Measurements from ENCODE around the gene REV3L. TPM values are rescaled to one million over a fixed set of nuclear protein-coding genes. Genes with fewer than 3 reads are reported as not detected.

Gene REV3L
- polyA plus RNA-seq, 1 of the 3 experiments (the other 2 are of a cell fraction): 7.3 TPM

DNA sequence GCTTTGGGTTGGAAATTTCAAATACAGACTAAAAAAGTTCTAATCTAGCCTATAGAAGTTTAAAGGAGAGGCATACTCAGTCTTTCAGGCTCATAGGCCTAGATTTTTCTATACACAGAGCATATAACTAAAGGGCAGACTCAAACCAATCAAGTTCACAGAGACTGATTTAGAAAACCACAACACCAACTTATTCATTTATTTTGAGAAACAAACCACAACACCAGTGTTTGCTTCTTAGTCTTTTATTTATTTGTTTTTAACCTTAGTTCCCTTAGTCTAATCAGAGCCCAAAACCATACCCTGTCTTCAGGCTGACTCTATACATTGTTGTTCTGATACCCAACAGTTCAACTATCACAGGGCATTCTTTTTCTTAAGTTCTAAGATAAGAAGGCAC lies 103.7 kb downstream of the REV3L start:
- CTCF ChIA-PET: interaction anchor here (0.7 kb wide), 1 partner anchor 433 kb away, joined by 3 read pairs; no protein-coding TSS in a partner anchor
- no peaks in the 10 kb centered on the region for H3K9me2 ChIP-seq
- TF ChIP-seq JUND (IDR thresholded peaks at IDR 0.05): no peak
- no peak for TF ChIP-seq EZH2phosphoT487 (IDR thresholded peaks at IDR 0.05; ENCODE audit: borderline replicate concordance, low read depth)
- no peak for TF ChIP-seq TCF12 (IDR thresholded peaks at IDR 0.05)
- TF ChIP-seq, protein P1, sequence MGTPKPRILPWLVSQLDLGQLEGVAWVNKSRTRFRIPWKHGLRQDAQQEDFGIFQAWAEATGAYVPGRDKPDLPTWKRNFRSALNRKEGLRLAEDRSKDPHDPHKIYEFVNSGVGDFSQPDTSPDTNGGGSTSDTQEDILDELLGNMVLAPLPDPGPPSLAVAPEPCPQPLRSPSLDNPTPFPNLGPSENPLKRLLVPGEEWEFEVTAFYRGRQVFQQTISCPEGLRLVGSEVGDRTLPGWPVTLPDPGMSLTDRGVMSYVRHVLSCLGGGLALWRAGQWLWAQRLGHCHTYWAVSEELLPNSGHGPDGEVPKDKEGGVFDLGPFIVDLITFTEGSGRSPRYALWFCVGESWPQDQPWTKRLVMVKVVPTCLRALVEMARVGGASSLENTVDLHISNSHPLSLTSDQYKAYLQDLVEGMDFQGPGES (IDR thresholded peaks at IDR 0.05; ENCODE audit: low read depth, low read length): no peak
- TF ChIP-seq FOXM1 (IDR thresholded peaks at IDR 0.05; ENCODE audit: low read depth): no peak
- TF ChIP-seq MEF2A (IDR thresholded peaks at IDR 0.05; ENCODE audit: borderline replicate concordance, low read depth): no peak
- TF ChIP-seq, protein P2, sequence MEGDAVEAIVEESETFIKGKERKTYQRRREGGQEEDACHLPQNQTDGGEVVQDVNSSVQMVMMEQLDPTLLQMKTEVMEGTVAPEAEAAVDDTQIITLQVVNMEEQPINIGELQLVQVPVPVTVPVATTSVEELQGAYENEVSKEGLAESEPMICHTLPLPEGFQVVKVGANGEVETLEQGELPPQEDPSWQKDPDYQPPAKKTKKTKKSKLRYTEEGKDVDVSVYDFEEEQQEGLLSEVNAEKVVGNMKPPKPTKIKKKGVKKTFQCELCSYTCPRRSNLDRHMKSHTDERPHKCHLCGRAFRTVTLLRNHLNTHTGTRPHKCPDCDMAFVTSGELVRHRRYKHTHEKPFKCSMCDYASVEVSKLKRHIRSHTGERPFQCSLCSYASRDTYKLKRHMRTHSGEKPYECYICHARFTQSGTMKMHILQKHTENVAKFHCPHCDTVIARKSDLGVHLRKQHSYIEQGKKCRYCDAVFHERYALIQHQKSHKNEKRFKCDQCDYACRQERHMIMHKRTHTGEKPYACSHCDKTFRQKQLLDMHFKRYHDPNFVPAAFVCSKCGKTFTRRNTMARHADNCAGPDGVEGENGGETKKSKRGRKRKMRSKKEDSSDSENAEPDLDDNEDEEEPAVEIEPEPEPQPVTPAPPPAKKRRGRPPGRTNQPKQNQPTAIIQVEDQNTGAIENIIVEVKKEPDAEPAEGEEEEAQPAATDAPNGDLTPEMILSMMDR (IDR thresholded peaks at IDR 0.05): no peak
- no peak for TF ChIP-seq FOSL2 (IDR thresholded peaks at IDR 0.05; ENCODE audit: borderline replicate concordance, low read depth)
- no peak for TF ChIP-seq TAF1 (IDR thresholded peaks at IDR 0.05; ENCODE audit: borderline replicate concordance, low read depth, low read length)
- TF ChIP-seq, protein P3, sequence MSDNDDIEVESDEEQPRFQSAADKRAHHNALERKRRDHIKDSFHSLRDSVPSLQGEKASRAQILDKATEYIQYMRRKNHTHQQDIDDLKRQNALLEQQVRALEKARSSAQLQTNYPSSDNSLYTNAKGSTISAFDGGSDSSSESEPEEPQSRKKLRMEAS (IDR thresholded peaks at IDR 0.05; ENCODE audit: low read depth): no peak
- no peak for TF ChIP-seq RAD21 (IDR thresholded peaks at IDR 0.05; ENCODE audit: low read length)
- TF ChIP-seq CHD2 (IDR thresholded peaks at IDR 0.05; ENCODE audit: low read length, partially characterized antibody): no peak
- no peak for TF ChIP-seq POLR2AphosphoS5 (IDR thresholded peaks at IDR 0.05; ENCODE audit: low read depth, low read length)
- no peak for TF ChIP-seq NFIC (IDR thresholded peaks at IDR 0.05; ENCODE audit: borderline replicate concordance)
- no peak for TF ChIP-seq ELF1 (IDR thresholded peaks at IDR 0.05)
- TF ChIP-seq GABPA (IDR thresholded peaks at IDR 0.05; ENCODE audit: low read depth): no peak
- TF ChIP-seq RCOR1 (IDR thresholded peaks at IDR 0.05; ENCODE audit: low read length): no peak
- TF ChIP-seq, protein P4, sequence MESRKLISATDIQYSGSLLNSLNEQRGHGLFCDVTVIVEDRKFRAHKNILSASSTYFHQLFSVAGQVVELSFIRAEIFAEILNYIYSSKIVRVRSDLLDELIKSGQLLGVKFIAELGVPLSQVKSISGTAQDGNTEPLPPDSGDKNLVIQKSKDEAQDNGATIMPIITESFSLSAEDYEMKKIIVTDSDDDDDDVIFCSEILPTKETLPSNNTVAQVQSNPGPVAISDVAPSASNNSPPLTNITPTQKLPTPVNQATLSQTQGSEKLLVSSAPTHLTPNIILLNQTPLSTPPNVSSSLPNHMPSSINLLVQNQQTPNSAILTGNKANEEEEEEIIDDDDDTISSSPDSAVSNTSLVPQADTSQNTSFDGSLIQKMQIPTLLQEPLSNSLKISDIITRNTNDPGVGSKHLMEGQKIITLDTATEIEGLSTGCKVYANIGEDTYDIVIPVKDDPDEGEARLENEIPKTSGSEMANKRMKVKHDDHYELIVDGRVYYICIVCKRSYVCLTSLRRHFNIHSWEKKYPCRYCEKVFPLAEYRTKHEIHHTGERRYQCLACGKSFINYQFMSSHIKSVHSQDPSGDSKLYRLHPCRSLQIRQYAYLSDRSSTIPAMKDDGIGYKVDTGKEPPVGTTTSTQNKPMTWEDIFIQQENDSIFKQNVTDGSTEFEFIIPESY (IDR thresholded peaks at IDR 0.05; ENCODE audit: borderline replicate concordance, low read depth): no peak
- H3K79me2 ChIP-seq (ENCODE audit: insufficient read depth): no peaks in the 10 kb centered on the region
- H4K20me1 ChIP-seq (ENCODE audit: insufficient read depth): no peaks in the 10 kb centered on the region
- no peak overlapping the region for H3K27ac ChIP-seq (ENCODE audit: low read depth in 2 of 2, low read length in 1 of 2)
- H3K27me3 ChIP-seq (ENCODE audit: insufficient read depth): no peaks in the 10 kb centered on the region
- no peaks in the 10 kb centered on the region for H3K4me1 ChIP-seq (ENCODE audit: control insufficient read depth in 1 of 2, insufficient read depth in 2 of 2, low read depth in 1 of 2, low read length in 1 of 2)
- POLR2A ChIA-PET: no interaction called here
- H2AFZ ChIP-seq (ENCODE audit: low read depth): no peak overlapping the region
- H3K4me3 ChIP-seq (ENCODE audit: low read depth in 2 of 2, low read length in 1 of 2): no peak overlapping the region
- no peak overlapping the region for H3K9ac ChIP-seq
- H3K4me2 ChIP-seq: no peak overlapping the region
- peaks cover 62 to 65% of the 10 kb centered on the region in 2 experiments for H3K36me3 ChIP-seq (replicated peaks in 1 of 2; ENCODE audit: control insufficient read depth in 1 of 2, insufficient read depth in 2 of 2, low read length in 1 of 2)
- DNase-seq: no peak
- no peaks in the 10 kb centered on the region for H3K9me3 ChIP-seq
- H3F3A ChIP-seq (replicated peaks; ENCODE audit: insufficient read depth): peaks cover 6% of the 10 kb centered on the region
